OCI-LY7 (cell line): Measurements from ENCODE around the gene OSM.

ENCODE experiments used
- EZH2phosphoT487 ChIP-seq: fragments of 200-600 bp; sonication (generic); IDR thresholded peaks from 2 replicates; pipeline ENCODE4 v1.6.1; 2018; ENCODE audit warnings: low read depth, borderline replicate concordance, mild to moderate bottlenecking, mixed run types, antibody characterized with exemption, low read length, moderate library complexity, mixed read lengths
- TF ChIP-seq, protein P1 (sequence below): fragments of 200-600 bp; sonication (generic); conservative IDR thresholded peaks from 2 replicates; pipeline ENCODE4 v1.5.1; 2014; ENCODE audit warnings: mild to moderate bottlenecking, antibody characterized with exemption, low read length, moderate library complexity, mixed read lengths

GRCh38 chr22:30253205-30253852 is 13.3 kb downstream of the OSM start:
- TF ChIP-seq, protein P1, sequence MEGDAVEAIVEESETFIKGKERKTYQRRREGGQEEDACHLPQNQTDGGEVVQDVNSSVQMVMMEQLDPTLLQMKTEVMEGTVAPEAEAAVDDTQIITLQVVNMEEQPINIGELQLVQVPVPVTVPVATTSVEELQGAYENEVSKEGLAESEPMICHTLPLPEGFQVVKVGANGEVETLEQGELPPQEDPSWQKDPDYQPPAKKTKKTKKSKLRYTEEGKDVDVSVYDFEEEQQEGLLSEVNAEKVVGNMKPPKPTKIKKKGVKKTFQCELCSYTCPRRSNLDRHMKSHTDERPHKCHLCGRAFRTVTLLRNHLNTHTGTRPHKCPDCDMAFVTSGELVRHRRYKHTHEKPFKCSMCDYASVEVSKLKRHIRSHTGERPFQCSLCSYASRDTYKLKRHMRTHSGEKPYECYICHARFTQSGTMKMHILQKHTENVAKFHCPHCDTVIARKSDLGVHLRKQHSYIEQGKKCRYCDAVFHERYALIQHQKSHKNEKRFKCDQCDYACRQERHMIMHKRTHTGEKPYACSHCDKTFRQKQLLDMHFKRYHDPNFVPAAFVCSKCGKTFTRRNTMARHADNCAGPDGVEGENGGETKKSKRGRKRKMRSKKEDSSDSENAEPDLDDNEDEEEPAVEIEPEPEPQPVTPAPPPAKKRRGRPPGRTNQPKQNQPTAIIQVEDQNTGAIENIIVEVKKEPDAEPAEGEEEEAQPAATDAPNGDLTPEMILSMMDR, result no peak
- no peak for TF ChIP-seq EZH2phosphoT487
